HEK293 (cell line): ENCODE measurements around the gene RAX2.

Experiments
- EGR2 ChIP-seq: fragments of 450-650 bp; formaldehyde crosslinking; IDR thresholded peaks from 2 replicates; pipeline ENCODE4 v1.5.1; 2016; ENCODE audit warnings: low read depth, missing biosample characterization, missing genetic modification characterization
- GLIS1 ChIP-seq: fragments of 450-650 bp; formaldehyde crosslinking; IDR thresholded peaks from 2 replicates; pipeline ENCODE4 v1.5.1; 2016; ENCODE audit warnings: missing biosample characterization, missing genetic modification characterization
- GLIS2 ChIP-seq: fragments of 450-650 bp; formaldehyde crosslinking; IDR thresholded peaks from 2 replicates; pipeline ENCODE4 v1.5.1; 2016; ENCODE audit warnings: missing biosample characterization, missing genetic modification characterization
- KLF8 ChIP-seq: fragments of 450-650 bp; formaldehyde crosslinking; IDR thresholded peaks from 2 replicates; pipeline ENCODE4 v1.5.1; 2016; ENCODE audit warnings: missing biosample characterization, missing genetic modification characterization
- MZF1 ChIP-seq: fragments of 450-650 bp; formaldehyde crosslinking; IDR thresholded peaks from 2 replicates; pipeline ENCODE4 v1.5.1; 2017; ENCODE audit warnings: missing biosample characterization, missing genetic modification characterization, borderline replicate concordance
- OSR2 ChIP-seq: fragments of 450-650 bp; formaldehyde crosslinking; IDR thresholded peaks from 2 replicates; pipeline ENCODE4 v1.5.1; 2016; ENCODE audit warnings: missing biosample characterization, missing genetic modification characterization
- PRDM10 ChIP-seq: fragments of 450-650 bp; formaldehyde crosslinking; IDR thresholded peaks from 2 replicates; pipeline ENCODE4 v1.5.1; 2016; ENCODE audit warnings: missing biosample characterization, missing genetic modification characterization
- SALL2 ChIP-seq: fragments of 450-650 bp; formaldehyde crosslinking; IDR thresholded peaks from 2 replicates; pipeline ENCODE4 v1.5.0; 2017; ENCODE audit warnings: missing biosample characterization, mild to moderate bottlenecking, missing genetic modification characterization, borderline replicate concordance
- SETDB1 ChIP-seq: IDR thresholded peaks from one replicate; pipeline ENCODE4 v1.6.1; 2017; ENCODE audit warnings: mild to moderate bottlenecking, low read length, moderate library complexity, mixed read lengths; ENCODE audit not compliant: insufficient read length
- SP3 ChIP-seq: fragments of 450-650 bp; formaldehyde crosslinking; IDR thresholded peaks from 2 replicates; pipeline ENCODE4 v1.5.1; 2016; ENCODE audit warnings: missing biosample characterization, missing genetic modification characterization
- YY1 ChIP-seq: fragments of 450-650 bp; formaldehyde crosslinking; IDR thresholded peaks from 2 replicates; pipeline ENCODE4 v1.5.1; 2018; ENCODE audit warnings: missing biosample characterization, missing genetic modification characterization
- ZBTB10 ChIP-seq: fragments of 450-650 bp; formaldehyde crosslinking; IDR thresholded peaks from 2 replicates; pipeline ENCODE4 v1.5.1; 2016; ENCODE audit warnings: missing biosample characterization, missing genetic modification characterization
- ZBTB48 ChIP-seq: fragments of 450-650 bp; formaldehyde crosslinking; IDR thresholded peaks from 2 replicates; pipeline ENCODE4 v1.5.1; 2016; ENCODE audit warnings: missing biosample characterization, missing genetic modification characterization
- ZNF121 ChIP-seq: fragments of 450-650 bp; formaldehyde crosslinking; IDR thresholded peaks from 2 replicates; pipeline ENCODE4 v1.5.1; 2016; ENCODE audit warnings: missing biosample characterization, missing genetic modification characterization
- ZNF138 ChIP-seq: fragments of 450-650 bp; formaldehyde crosslinking; IDR thresholded peaks from 2 replicates; pipeline ENCODE4 v1.5.1; 2016; ENCODE audit warnings: missing biosample characterization, missing genetic modification characterization, borderline replicate concordance
- ZNF280C ChIP-seq: fragments of 450-650 bp; formaldehyde crosslinking; IDR thresholded peaks from 2 replicates; pipeline ENCODE4 v1.5.1; 2016; ENCODE audit warnings: missing biosample characterization, missing genetic modification characterization
- ZNF394 ChIP-seq: fragments of 450-650 bp; formaldehyde crosslinking; IDR thresholded peaks from 2 replicates; pipeline ENCODE4 v1.5.1; 2016; ENCODE audit warnings: missing biosample characterization, missing genetic modification characterization, mild to moderate bottlenecking, moderate library complexity, borderline replicate concordance
- ZNF449 ChIP-seq: fragments of 450-650 bp; formaldehyde crosslinking; IDR thresholded peaks from 2 replicates; pipeline ENCODE4 v1.5.1; 2017; ENCODE audit warnings: missing biosample characterization, mild to moderate bottlenecking, missing genetic modification characterization, moderate library complexity
- ZNF610 ChIP-seq: fragments of 450-650 bp; formaldehyde crosslinking; IDR thresholded peaks from 2 replicates; pipeline ENCODE4 v1.5.1; 2016; ENCODE audit warnings: missing biosample characterization, missing genetic modification characterization, borderline replicate concordance
- ZNF629 ChIP-seq: fragments of 450-650 bp; formaldehyde crosslinking; IDR thresholded peaks from 2 replicates; pipeline ENCODE4 v1.5.1; 2017; ENCODE audit warnings: missing biosample characterization, missing genetic modification characterization
- ZNF639 ChIP-seq: fragments of 450-650 bp; formaldehyde crosslinking; IDR thresholded peaks from 2 replicates; pipeline ENCODE4 v1.5.1; 2016; ENCODE audit warnings: missing biosample characterization, missing genetic modification characterization
- ZNF660 ChIP-seq: fragments of 450-650 bp; IDR thresholded peaks from 2 replicates; pipeline ENCODE4 v1.5.1; 2018; ENCODE audit warnings: missing biosample characterization, mild to moderate bottlenecking, missing genetic modification characterization
- ZNF768 ChIP-seq: fragments of 450-650 bp; formaldehyde crosslinking; IDR thresholded peaks from 2 replicates; pipeline ENCODE4 v1.5.1; 2018; ENCODE audit warnings: missing biosample characterization, mild to moderate bottlenecking, missing genetic modification characterization
- ZNF837 ChIP-seq: fragments of 450-650 bp; formaldehyde crosslinking; IDR thresholded peaks from 2 replicates; pipeline ENCODE4 v1.5.1; 2016; ENCODE audit warnings: missing biosample characterization, missing genetic modification characterization
- ZSCAN16 ChIP-seq: fragments of 450-650 bp; formaldehyde crosslinking; IDR thresholded peaks from 2 replicates; pipeline ENCODE4 v1.5.1; 2016; ENCODE audit warnings: missing biosample characterization, missing genetic modification characterization
- ZSCAN23 ChIP-seq: fragments of 450-650 bp; formaldehyde crosslinking; IDR thresholded peaks from 2 replicates; pipeline ENCODE4 v1.5.1; 2016; ENCODE audit warnings: missing biosample characterization, missing genetic modification characterization

Gene RAX2

GRCh38 chr19:3721131-3721886 is 50.7 kb downstream of the RAX2 start (continued):
- TF ChIP-seq OSR2 (tag by site-specific recombination) (peak; percentile 44; the same call in 1 of the 2 replicates), YY1 (tag by site-specific recombination) (peak; percentile 66; the same call in 1 of the 2 replicates), ZNF768 (0 out of 2 replicates have a peak, but pooled peaks have one; percentile 15), ZNF837 (tag by site-specific recombination) (no peak), MZF1 (tag by site-specific recombination) (no peak), ZSCAN16 (tag by site-specific recombination) (no peak), SALL2 (tag by site-specific recombination) (no peak), ZNF629 (peak; percentile 70), ZBTB10 (peak; percentile 37; the same call in 1 of the 2 replicates), SETDB1 (no peak), GLIS2 (tag by site-specific recombination) (peak; percentile 59), GLIS1 (tag by site-specific recombination) (peak; percentile 65), KLF8 (tag by site-specific recombination) (peak; percentile 94), ZNF610 (0 out of 2 replicates have a peak, but pooled peaks have one; percentile 47), ZNF660 (tag by site-specific recombination) (peak; percentile 91), ZBTB48 (tag by site-specific recombination) (no peak), PRDM10 (tag by site-specific recombination) (no peak), ZNF639 (peak; percentile 85), ZNF138 (tag by site-specific recombination) (no peak), ZSCAN23 (tag by site-specific recombination) (peak; percentile 32; the same call in 1 of the 2 replicates), ZNF449 (tag by site-specific recombination) (no peak), EGR2 (tag by site-specific recombination) (peak; percentile 69), ZNF121 (tag by site-specific recombination) (no peak), ZNF280C (no peak), ZNF394 (peak; percentile 51; the same call in 1 of the 2 replicates), SP3 (peak; percentile 94)
